AG09309 (cell line): ENCODE data around the gene GDA.

Experiments
- DNase-seq: peaks from one replicate; pipeline ENCODE4 v3.0.0-alpha.2; 2010; ENCODE audit warnings: low read depth
- H3K4me3 ChIP-seq: 2 replicates; pipeline ENCODE4 v1.5.1; 2011; ENCODE audit warnings: mild to moderate bottlenecking, low read depth, low read length, moderate library complexity; ENCODE audit not compliant: control insufficient read depth
- TF ChIP-seq, protein P1 (sequence below): IDR thresholded peaks from 2 replicates; pipeline ENCODE4 v1.5.1; 2011; ENCODE audit warnings: mild to moderate bottlenecking, low read depth, low read length, inconsistent platforms; ENCODE audit not compliant: insufficient read depth, control insufficient read depth; ENCODE audit errors: missing control alignments

GDA gene

DNA sequence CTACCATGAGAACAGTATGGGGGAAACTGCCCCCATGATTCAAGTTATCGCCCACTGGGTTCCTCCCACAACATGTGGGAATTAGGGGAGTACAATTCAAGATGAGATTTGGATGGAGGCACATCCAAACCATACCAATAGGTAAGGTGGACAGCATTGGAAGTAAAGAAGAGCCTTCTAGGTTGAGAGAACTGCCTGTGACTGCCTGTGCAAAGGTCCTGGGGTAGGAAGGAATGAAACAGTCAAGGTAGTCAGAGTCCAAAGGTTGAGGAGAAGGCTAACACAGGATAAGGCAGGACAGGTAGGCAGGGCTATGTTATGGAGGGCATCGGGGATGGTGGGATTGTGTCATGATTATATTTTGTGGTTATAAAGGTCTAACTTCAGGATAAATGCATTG, 6.1 kb downstream of the GDA start:
- no peak for DNase-seq
- no peak overlapping the region for H3K4me3 ChIP-seq
- TF ChIP-seq, protein P1, sequence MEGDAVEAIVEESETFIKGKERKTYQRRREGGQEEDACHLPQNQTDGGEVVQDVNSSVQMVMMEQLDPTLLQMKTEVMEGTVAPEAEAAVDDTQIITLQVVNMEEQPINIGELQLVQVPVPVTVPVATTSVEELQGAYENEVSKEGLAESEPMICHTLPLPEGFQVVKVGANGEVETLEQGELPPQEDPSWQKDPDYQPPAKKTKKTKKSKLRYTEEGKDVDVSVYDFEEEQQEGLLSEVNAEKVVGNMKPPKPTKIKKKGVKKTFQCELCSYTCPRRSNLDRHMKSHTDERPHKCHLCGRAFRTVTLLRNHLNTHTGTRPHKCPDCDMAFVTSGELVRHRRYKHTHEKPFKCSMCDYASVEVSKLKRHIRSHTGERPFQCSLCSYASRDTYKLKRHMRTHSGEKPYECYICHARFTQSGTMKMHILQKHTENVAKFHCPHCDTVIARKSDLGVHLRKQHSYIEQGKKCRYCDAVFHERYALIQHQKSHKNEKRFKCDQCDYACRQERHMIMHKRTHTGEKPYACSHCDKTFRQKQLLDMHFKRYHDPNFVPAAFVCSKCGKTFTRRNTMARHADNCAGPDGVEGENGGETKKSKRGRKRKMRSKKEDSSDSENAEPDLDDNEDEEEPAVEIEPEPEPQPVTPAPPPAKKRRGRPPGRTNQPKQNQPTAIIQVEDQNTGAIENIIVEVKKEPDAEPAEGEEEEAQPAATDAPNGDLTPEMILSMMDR = no peak

DNA sequence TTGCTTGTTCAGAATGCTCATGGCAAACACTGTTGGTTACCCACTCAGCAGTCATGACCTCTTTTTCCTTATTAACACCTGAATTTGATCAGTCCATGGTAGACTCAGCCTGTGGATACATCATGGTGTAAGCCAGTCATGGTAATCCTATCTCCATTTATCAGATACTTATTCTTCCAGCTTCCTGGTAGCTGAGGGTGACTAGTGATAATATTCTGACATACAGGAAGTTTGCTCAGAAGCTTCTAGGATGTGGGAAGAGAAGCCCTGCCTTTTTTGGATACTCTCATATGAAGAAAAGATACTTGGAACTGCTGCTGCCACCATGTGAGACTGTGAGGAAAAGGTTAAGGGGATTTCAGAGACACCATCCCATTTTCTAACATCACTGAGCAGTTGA, 7.3 kb downstream of the GDA start:
- H3K4me3 ChIP-seq = no peak overlapping the region
- DNase-seq = no peak
- TF ChIP-seq, protein P1 = no peak

DNA sequence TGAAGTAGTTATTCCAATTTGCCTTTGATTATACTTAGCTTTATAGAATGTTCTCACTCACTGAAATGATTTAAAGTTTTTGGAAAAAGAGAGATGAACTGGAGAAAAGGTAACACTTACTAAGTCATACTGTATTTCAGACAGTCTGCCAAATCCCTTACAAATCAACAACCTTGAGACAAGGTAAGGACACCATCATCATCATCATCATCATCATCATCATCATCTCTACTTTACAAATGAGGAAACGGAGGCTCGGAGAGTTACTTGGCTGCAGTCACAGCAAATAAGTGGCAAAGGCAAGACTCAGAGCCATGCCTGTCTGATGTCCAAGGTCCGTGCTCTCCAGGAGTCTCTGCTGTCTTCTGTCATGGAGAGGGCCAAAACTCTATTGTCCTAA, 9.4 kb downstream of the GDA start:
- DNase-seq = no peak
- TF ChIP-seq, protein P1 = no peak
- no peak overlapping the region for H3K4me3 ChIP-seq

DNA sequence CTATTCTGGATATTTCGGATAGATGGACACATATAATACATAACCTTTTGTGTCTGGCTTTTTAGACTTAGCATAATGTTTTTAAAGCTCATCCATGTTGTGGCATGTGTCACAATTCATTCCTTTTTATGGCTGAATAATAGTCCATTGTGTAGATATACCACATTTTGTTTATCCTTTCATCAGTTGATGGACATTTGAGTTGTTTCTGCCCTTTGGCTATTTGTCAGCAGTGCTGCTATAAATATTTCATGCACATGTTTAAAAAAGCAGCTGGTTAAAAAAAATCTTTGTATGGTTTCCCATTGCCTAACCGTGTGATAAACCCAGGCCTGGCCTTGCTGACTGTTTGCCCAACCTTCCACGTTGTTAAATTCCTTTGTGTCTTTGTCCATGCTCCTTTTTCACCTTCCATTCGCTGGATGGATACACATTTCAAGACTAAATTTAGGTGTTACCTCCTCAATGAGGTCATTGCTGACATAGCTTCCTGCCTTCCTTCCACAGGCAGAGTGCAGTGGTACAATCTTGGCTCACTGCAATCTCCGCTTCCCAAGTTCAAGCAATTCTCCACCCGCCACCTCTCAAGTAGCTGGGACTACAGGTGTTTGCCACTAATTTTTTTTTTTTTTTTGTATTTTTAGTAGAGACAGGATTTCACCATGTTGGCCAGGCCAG, 11.3 kb downstream of the GDA start:
- TF ChIP-seq, protein P1 = no peak
- no peak overlapping the region for H3K4me3 ChIP-seq
- DNase-seq = no peak

DNA sequence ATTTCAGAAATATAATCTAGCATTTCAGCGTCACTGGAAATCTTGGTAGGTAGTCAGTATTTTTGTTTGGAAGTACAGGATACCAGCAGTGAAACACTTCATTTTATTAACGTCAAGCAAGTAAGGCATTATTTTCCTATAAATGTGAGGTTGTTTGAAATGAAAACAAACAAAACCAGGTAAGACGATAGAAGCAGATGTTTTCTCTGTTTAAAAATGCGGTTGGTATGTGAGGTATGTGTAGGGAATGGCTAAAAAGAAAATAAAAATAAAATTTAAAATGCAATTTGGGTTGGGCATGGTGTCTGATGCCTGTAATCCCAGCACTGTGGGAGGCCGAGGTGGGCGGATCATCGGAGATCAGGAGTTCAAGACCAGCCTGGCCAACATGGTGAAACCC, 16.1 kb downstream of the GDA start:
- no peak for DNase-seq
- TF ChIP-seq, protein P1 = no peak
- H3K4me3 ChIP-seq = no peak overlapping the region

DNA sequence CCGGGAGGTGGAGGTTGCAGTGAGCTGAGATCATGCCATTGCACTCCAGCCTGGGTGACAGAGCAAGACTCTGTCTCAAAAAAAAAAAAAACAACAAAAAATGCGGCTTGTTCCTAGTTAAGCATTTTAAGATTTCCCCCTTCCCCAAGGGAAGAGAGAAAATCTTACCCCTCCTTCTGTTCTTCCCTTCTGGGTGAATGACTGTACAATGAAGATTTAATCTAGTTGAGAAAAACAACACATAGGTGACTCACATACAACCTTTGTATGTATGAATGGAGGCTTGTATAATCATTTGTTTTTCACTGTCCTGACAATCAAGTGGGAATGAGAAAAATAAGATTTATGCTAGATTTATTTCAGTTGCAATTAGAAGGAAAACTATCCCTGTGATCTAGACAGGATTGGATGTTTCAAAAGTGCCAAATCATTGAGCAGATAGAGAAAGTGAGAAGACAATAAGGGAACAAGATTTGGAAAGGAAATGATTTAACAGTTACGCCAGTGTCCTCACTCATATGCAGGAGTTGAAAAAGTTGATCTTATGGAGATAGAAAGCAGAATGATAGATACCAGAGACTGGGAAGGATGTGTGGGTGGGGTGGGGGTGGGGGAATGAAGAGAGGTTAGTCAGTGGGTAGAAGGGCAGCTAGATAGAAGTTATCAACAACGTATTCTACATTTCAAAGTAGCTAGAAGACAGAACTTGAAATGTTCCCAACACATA, 16.7 kb downstream of the GDA start:
- H3K4me3 ChIP-seq = no peak overlapping the region
- no peak for DNase-seq
- TF ChIP-seq, protein P1 = no peak
